ENCODE measurements around the gene SLC25A22. TPM values are rescaled to one million over a fixed set of nuclear protein-coding genes. Genes with fewer than 3 reads are reported as not detected.

SLC25A22 gene
- total RNA-seq, 2 donors from 2014 or later = 31.8 to 37.7 TPM

DNA sequence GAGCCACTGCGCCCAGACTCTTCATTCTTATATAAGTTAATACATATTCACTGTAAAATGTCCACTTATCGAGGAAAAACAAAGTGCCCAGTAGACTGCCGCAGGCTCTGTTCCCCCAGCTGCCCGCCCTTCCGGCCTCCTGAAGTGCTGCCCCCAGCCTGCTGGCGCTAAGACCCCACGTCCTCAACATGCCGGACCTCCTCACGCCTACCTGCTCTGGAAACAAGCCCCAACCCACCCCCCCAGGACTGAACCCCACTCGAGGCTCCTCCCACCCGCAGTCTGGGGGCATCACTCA, 21.9 kb downstream of the SLC25A22 start:
- H3K9ac ChIP-seq (ENCODE audit: low read depth in 2 of 2, low read length in 2 of 2) = peak overlapping the region; percentile 85 to 93
- no peaks in the 10 kb centered on the region for H3K9me3 ChIP-seq
- no peak for TF ChIP-seq CTCF (IDR thresholded peaks at IDR 0.05)
- no peak overlapping the region for H3K27ac ChIP-seq
- intact Hi-C loops (cut with DNase I) = no loop called here
- DNase-seq = no peak
- H3K4me1 ChIP-seq = peaks cover 16% of the 10 kb centered on the region
- no peaks in the 10 kb centered on the region for H3K36me3 ChIP-seq
- no peaks in the 10 kb centered on the region for H3K27me3 ChIP-seq
- peak overlapping the region; percentile 72 for H3K4me3 ChIP-seq

- H3K9ac ChIP-seq (ENCODE audit: low read depth in 2 of 2, low read length in 2 of 2) = peak overlapping the region in 1 of 2 donors; percentile 38
- no peak overlapping the region for H3K4me3 ChIP-seq
- no peaks in the 10 kb centered on the region for H3K9me3 ChIP-seq
- no peak for TF ChIP-seq CTCF (IDR thresholded peaks at IDR 0.05)
- no peak overlapping the region for H3K27ac ChIP-seq
- no peaks in the 10 kb centered on the region for H3K27me3 ChIP-seq
- intact Hi-C loops (cut with DNase I) = no loop called here
- DNase-seq = no peak
- peaks cover 16% of the 10 kb centered on the region for H3K4me1 ChIP-seq
- peaks cover 3% of the 10 kb centered on the region for H3K36me3 ChIP-seq
These were observed 23.0 kb downstream of the SLC25A22 start for GRCh38 chr11:774873-775592.

DNA sequence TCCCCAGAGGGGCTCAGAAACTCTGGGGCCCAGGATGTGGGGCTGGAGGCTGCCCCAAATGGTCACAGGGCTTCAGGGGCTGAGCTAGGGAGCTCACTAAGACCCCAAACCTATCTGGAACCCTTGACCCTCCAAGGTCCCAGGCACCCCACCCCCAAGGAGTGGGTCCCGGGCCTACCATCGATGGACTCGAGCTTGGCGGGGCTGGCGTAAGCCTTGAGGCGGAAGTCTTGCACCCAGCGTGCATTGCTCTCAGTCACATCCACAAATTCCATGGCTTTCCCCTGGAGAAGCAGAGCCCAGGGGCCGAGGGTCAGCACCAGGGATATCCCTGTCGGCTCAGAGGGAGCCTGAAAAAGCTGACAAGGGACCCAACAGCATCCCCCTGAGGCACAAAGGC, 24.3 kb downstream of the SLC25A22 start:
- Histone ChIP-seq H3K4me3 (no peak overlapping the region), H3K36me3 (peaks cover 3% of the 10 kb centered on the region), H3K27me3 (no peaks in the 10 kb centered on the region), H3K9me3 (no peaks in the 10 kb centered on the region), H3K27ac (no peak overlapping the region), H3K4me1 (peaks cover 16% of the 10 kb centered on the region), H3K9ac (ENCODE audit: low read depth in 2 of 2, low read length in 2 of 2) (no peak overlapping the region)
- no peak for DNase-seq
- no peak for TF ChIP-seq CTCF (IDR thresholded peaks at IDR 0.05)
- intact Hi-C loops (cut with DNase I) = no loop called here

GRCh38 chr11:773425-773824, 24.7 kb downstream of the SLC25A22 start:
- intact Hi-C loops (cut with DNase I) = no loop called here
- H3K36me3 ChIP-seq = peaks cover 3% of the 10 kb centered on the region
- no peak overlapping the region for H3K9ac ChIP-seq (ENCODE audit: low read depth in 2 of 2, low read length in 2 of 2)
- H3K27ac ChIP-seq = no peak overlapping the region
- H3K27me3 ChIP-seq = no peaks in the 10 kb centered on the region
- H3K9me3 ChIP-seq = no peaks in the 10 kb centered on the region
- no peak for DNase-seq
- peaks cover 16% of the 10 kb centered on the region for H3K4me1 ChIP-seq
- no peak overlapping the region for H3K4me3 ChIP-seq
- no peak for TF ChIP-seq CTCF (IDR thresholded peaks at IDR 0.05)

DNA sequence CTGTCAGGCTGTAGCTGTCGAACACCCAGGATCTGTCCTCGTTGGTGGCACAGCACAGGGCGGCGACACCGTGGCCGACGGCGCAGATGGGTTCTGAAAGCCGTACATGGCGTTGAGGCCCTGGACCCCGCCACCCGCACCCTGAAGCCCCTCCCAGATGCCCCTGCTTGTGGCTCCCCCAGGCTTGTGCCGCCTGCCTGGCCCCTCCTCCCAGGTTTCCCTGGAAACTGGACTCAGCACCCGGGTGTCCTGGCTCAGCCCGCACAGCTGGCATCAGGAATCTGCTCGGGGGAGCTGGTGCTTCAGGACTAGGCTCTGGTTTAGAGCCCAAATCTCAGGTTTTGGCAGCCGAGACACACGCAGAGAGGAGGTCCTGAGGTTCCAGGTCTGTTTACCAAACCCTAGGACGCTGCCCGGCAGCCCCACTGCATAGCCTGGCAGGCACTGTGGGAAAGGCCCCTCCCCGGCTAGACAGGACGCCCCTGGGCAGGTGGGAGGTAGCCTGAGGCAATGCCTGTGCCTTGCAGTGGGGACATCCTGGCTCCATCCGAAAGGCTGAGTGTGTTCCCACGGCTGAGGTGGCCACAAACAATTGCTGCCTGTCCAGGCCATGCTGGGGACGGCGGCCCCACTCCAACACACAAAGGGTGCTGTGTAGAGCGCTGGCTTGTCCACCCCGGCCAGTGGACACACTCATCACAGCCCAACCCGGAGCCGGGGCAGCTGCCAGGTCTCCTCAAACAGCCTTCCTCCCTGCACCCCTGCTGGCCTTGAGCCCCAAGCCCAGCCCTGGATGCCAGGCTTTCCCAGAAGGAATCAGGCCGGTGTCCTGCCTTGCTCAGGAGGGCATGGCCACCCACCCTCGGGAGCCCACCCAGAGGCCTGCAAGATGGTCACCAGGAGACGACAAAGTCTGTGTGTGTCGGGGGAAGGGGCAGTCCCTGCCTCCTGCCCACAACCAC, 25.4 kb downstream of the SLC25A22 start:
- no peak for DNase-seq
- H3K36me3 ChIP-seq = peaks cover 3% of the 10 kb centered on the region
- H3K9me3 ChIP-seq = no peaks in the 10 kb centered on the region
- no peak overlapping the region for H3K9ac ChIP-seq (ENCODE audit: low read depth in 2 of 2, low read length in 2 of 2)
- TF ChIP-seq CTCF (IDR thresholded peaks at IDR 0.05) = no peak
- intact Hi-C loops (cut with DNase I) = no loop called here
- no peak overlapping the region for H3K27ac ChIP-seq
- H3K27me3 ChIP-seq = no peaks in the 10 kb centered on the region
- H3K4me3 ChIP-seq = no peak overlapping the region
- H3K4me1 ChIP-seq = peaks cover 16% of the 10 kb centered on the region

All from colonic mucosa (tissue), 4 donors.